Vagina (tissue), 2 donors: Measurements from ENCODE around the gene ATG16L1.

Source experiments
- CTCF ChIP-seq, 3 experiments: fragments of 450-650 bp in 2 of 3; fragments of 200-600 bp in 1 of 3; sonication (generic) in 1 of 3; IDR thresholded peaks; one replicate each; pipeline ENCODE4 v1.5.1; 2017 to 2019; ENCODE audit warnings: antibody characterized with exemption in 3 of 3, mild to moderate bottlenecking in 2 of 3, moderate library complexity in 2 of 3
- POLR2A ChIP-seq, 2 donors: fragments of 450-650 bp; IDR thresholded peaks; one replicate each; pipeline ENCODE4 v1.6.1; 2017; ENCODE audit warnings: antibody characterized with exemption in 2 of 2, mild to moderate bottlenecking in 2 of 2, moderate library complexity in 2 of 2
- POLR2AphosphoS5 ChIP-seq, 2 donors: sonication (generic); formaldehyde crosslinking; IDR thresholded peaks; one replicate each; pipeline ENCODE4 v1.9.0; 2017; ENCODE audit warnings: antibody characterized with exemption in 2 of 2, mild to moderate bottlenecking in 2 of 2, low read depth in 1 of 2; ENCODE audit not compliant: insufficient read depth in 1 of 2

GRCh38 chr2:233281553-233281952 lies 30.1 kb downstream of the ATG16L1 start:
- TF ChIP-seq CTCF (IDR thresholded peaks at IDR 0.05): no peak
- TF ChIP-seq POLR2A (IDR thresholded peaks at IDR 0.05): no peak
- TF ChIP-seq POLR2AphosphoS5 (IDR thresholded peaks at IDR 0.05; ENCODE audit: insufficient read depth in 1 of 2, low read depth in 1 of 2): no peak
